ENCODE measurements around the gene STIM1. TPM values are rescaled to one million over a fixed set of nuclear protein-coding genes. Genes with fewer than 3 reads are reported as not detected.
A peak's percentile ranks its signal among the peaks of the same experiment; 100 is the strongest.
"Not testable (repeated sequence)": the region's sequence is repeated elsewhere in the genome, so short reads cannot be mapped to it uniquely, and the experiment has no call there.

STIM1 gene
- total RNA-seq, 3 donors from 2014 or later (not counting 1 experiment from before 2014, with no cell fraction given): 171 to 187 (median 175) TPM

- Mint-ChIP-seq H3K36me3 (no peaks in the 10 kb centered on the region), H3K27ac (peak overlapping the region; percentile 36 to 70), H3K27me3 (ENCODE audit: low read depth in 2 of 2) (no peaks in the 10 kb centered on the region), H3K9me3 (no peaks in the 10 kb centered on the region), H3K4me3 (no peak overlapping the region), H3K4me1 (peaks cover 54 to 55% of the 10 kb centered on the region in 2 donors)
- intact Hi-C loops (cut with micrococcal nuclease): no loop called here
- TF ChIP-seq CTCF (IDR thresholded peaks at IDR 0.05): no peak
- no peaks in the 10 kb centered on the region for H3K27me3 ChIP-seq (ENCODE audit: control insufficient read depth, insufficient read depth, low read length)
- no peak for ATAC-seq
- H3K4me3 ChIP-seq (ENCODE audit: low read length): no peak overlapping the region
- peaks cover 2% of the 10 kb centered on the region for H3K36me3 ChIP-seq (ENCODE audit: control insufficient read depth, insufficient read depth, low read length)
- 43% methylated on average over 3 of the region's 4 CpGs for WGBS (ENCODE audit: insufficient coverage)
- H3K27ac ChIP-seq (ENCODE audit: low read length): no peak overlapping the region
- DNase-seq: no peak
- H3K4me1 ChIP-seq (ENCODE audit: control insufficient read depth, insufficient read depth, low read length): no peaks in the 10 kb centered on the region
- no peaks in the 10 kb centered on the region for H3K9me3 ChIP-seq (ENCODE audit: control insufficient read depth, insufficient read depth, low read length)
Observed at GRCh38 chr11:4044976-4045646, 189.6 kb downstream of the STIM1 start.

- peaks cover 3% of the 10 kb centered on the region for H3K36me3 ChIP-seq (ENCODE audit: control insufficient read depth, insufficient read depth, low read length)
- no peak overlapping the region for H3K4me3 ChIP-seq (ENCODE audit: low read length)
- ATAC-seq (no peak), DNase-seq (no peak)
- no peak overlapping the region for H3K27ac Mint-ChIP-seq
- H3K4me3 Mint-ChIP-seq: no peak overlapping the region
- TF ChIP-seq CTCF (IDR thresholded peaks at IDR 0.05): no peak
- H3K9me3 ChIP-seq (ENCODE audit: control insufficient read depth, insufficient read depth, low read length): no peaks in the 10 kb centered on the region
- no peaks in the 10 kb centered on the region for H3K9me3 Mint-ChIP-seq
- no peaks in the 10 kb centered on the region for H3K36me3 Mint-ChIP-seq
- no peaks in the 10 kb centered on the region for H3K4me1 ChIP-seq (ENCODE audit: control insufficient read depth, insufficient read depth, low read length)
- H3K27me3 Mint-ChIP-seq (ENCODE audit: low read depth in 2 of 2): no peaks in the 10 kb centered on the region
- no peaks in the 10 kb centered on the region for H3K27me3 ChIP-seq (ENCODE audit: control insufficient read depth, insufficient read depth, low read length)
- no peak overlapping the region for H3K27ac ChIP-seq (ENCODE audit: low read length)
- intact Hi-C loops (cut with micrococcal nuclease): no loop called here
- H3K4me1 Mint-ChIP-seq: peaks cover 27 to 29% of the 10 kb centered on the region in 2 donors
Observed at GRCh38 chr11:4048340-4048739, 192.9 kb downstream of the STIM1 start.

- peaks cover 3% of the 10 kb centered on the region for H3K36me3 ChIP-seq (ENCODE audit: control insufficient read depth, insufficient read depth, low read length)
- intact Hi-C loops (cut with micrococcal nuclease): no loop called here
- TF ChIP-seq CTCF (IDR thresholded peaks at IDR 0.05): no peak
- H3K4me1 Mint-ChIP-seq: peaks cover 23 to 25% of the 10 kb centered on the region in 2 donors
- H3K27me3 Mint-ChIP-seq (ENCODE audit: low read depth in 2 of 2): no peaks in the 10 kb centered on the region
- H3K36me3 Mint-ChIP-seq: no peaks in the 10 kb centered on the region
- H3K4me1 ChIP-seq (ENCODE audit: control insufficient read depth, insufficient read depth, low read length): no peaks in the 10 kb centered on the region
- DNase-seq: no peak
- no peaks in the 10 kb centered on the region for H3K9me3 Mint-ChIP-seq
- peak overlapping the region in 1 of 2 donors; percentile 28 for H3K27ac Mint-ChIP-seq
- WGBS (ENCODE audit: insufficient coverage): 100% methylated on average over 2 of the region's 4 CpGs
- H3K9me3 ChIP-seq (ENCODE audit: control insufficient read depth, insufficient read depth, low read length): no peaks in the 10 kb centered on the region
- no peak overlapping the region for H3K4me3 ChIP-seq (ENCODE audit: low read length)
- no peak overlapping the region for H3K4me3 Mint-ChIP-seq
- no peaks in the 10 kb centered on the region for H3K27me3 ChIP-seq (ENCODE audit: control insufficient read depth, insufficient read depth, low read length)
- no peak overlapping the region for H3K27ac ChIP-seq (ENCODE audit: low read length)
- ATAC-seq: peak in 1 of 3 donors; percentile 21
Observed at GRCh38 chr11:4049006-4049405, 193.5 kb downstream of the STIM1 start.

- Histone ChIP-seq H3K4me1 (ENCODE audit: control insufficient read depth, insufficient read depth, low read length) (no peaks in the 10 kb centered on the region), H3K27ac (ENCODE audit: low read length) (no peak overlapping the region), H3K36me3 (ENCODE audit: control insufficient read depth, insufficient read depth, low read length) (peaks cover 3% of the 10 kb centered on the region), H3K4me3 (ENCODE audit: low read length) (no peak overlapping the region), H3K9me3 (ENCODE audit: control insufficient read depth, insufficient read depth, low read length) (no peaks in the 10 kb centered on the region), H3K27me3 (ENCODE audit: control insufficient read depth, insufficient read depth, low read length) (no peaks in the 10 kb centered on the region)
- Mint-ChIP-seq H3K27me3 (ENCODE audit: low read depth in 2 of 2) (no peaks in the 10 kb centered on the region), H3K4me3 (no peak overlapping the region), H3K36me3 (no peaks in the 10 kb centered on the region), H3K9me3 (no peaks in the 10 kb centered on the region), H3K27ac (peak overlapping the region; percentile 28 to 55), H3K4me1 (peaks cover 13 to 14% of the 10 kb centered on the region in 2 donors)
- DNase-seq (no peak), ATAC-seq (no peak)
- no peak for TF ChIP-seq CTCF (IDR thresholded peaks at IDR 0.05)
- WGBS (ENCODE audit: insufficient coverage): 92% methylated on average over 1 of the region's 1 CpG
- intact Hi-C loops (cut with micrococcal nuclease): no loop called here
Observed at GRCh38 chr11:4050138-4050537, 194.7 kb downstream of the STIM1 start.

GRCh38 chr11:4053200-4053599, 197.7 kb downstream of the STIM1 start:
- 100% methylated on average over 3 of the region's 4 CpGs for whole genome bisulfite sequencing (ENCODE audit: insufficient coverage)

More at GRCh38 chr11:4053200-4053599, 197.7 kb downstream of the STIM1 start:
- H3K27me3 ChIP-seq (ENCODE audit: control insufficient read depth, insufficient read depth, low read length); H3K4me3 ChIP-seq (ENCODE audit: low read length); H3K36me3 Mint-ChIP-seq; H3K4me1 ChIP-seq (ENCODE audit: control insufficient read depth, insufficient read depth, low read length); H3K27ac Mint-ChIP-seq; H3K27me3 Mint-ChIP-seq (ENCODE audit: low read depth in 2 of 2); H3K27ac ChIP-seq (ENCODE audit: low read length); DNase-seq; H3K9me3 ChIP-seq (ENCODE audit: control insufficient read depth, insufficient read depth, low read length); ATAC-seq; H3K9me3 Mint-ChIP-seq; H3K4me3 Mint-ChIP-seq; intact Hi-C loops (cut with micrococcal nuclease): not testable (repeated sequence)
- peaks cover 15% of the 10 kb centered on the region for H3K36me3 ChIP-seq (ENCODE audit: control insufficient read depth, insufficient read depth, low read length)
- peaks cover 7 to 17% of the 10 kb centered on the region in 2 donors for H3K4me1 Mint-ChIP-seq
